HepG2 (cell line): ENCODE data around the gene ANO5.
"Not testable (repeated sequence)": the region's sequence is repeated elsewhere in the genome, so short reads cannot be mapped to it uniquely, and the experiment has no call there.

Experiments
- GATAD2A ChIP-seq: IDR thresholded peaks from 2 replicates; pipeline ENCODE4 v1.6.1; 2016
- KDM1A ChIP-seq: IDR thresholded peaks from 2 replicates; pipeline ENCODE4 v1.6.1; 2016; ENCODE audit warnings: missing compliant biosample characterization
- MAFG ChIP-seq: sonication (generic); formaldehyde crosslinking; IDR thresholded peaks from 2 replicates; pipeline ENCODE4 v1.5.1; 2020; ENCODE audit warnings: mild to moderate bottlenecking, missing genetic modification reagents
- NFYB ChIP-seq: sonication (generic); formaldehyde crosslinking; IDR thresholded peaks from 2 replicates; pipeline ENCODE4 v1.4.0; 2020; ENCODE audit warnings: missing genetic modification reagents
- NPAS2 ChIP-seq: sonication (generic); formaldehyde crosslinking; IDR thresholded peaks from 2 replicates; pipeline ENCODE4 v1.8.0; 2022; ENCODE audit warnings: mild to moderate bottlenecking, missing genetic modification reagents, borderline replicate concordance
- NR2C2 ChIP-seq: sonication (generic); formaldehyde crosslinking; IDR thresholded peaks from 2 replicates; pipeline ENCODE4 v1.4.0; 2020; ENCODE audit warnings: missing genetic modification reagents, mild to moderate bottlenecking, moderate library complexity, borderline replicate concordance
- SMAD9 ChIP-seq: sonication (generic); formaldehyde crosslinking; IDR thresholded peaks from 2 replicates; pipeline ENCODE4 v1.5.1; 2020; ENCODE audit warnings: mild to moderate bottlenecking, missing genetic modification reagents
- ZBTB20 ChIP-seq: sonication (generic); formaldehyde crosslinking; IDR thresholded peaks from 2 replicates; pipeline ENCODE4 v1.8.1; 2023; ENCODE audit warnings: missing genetic modification reagents, low read depth, mild to moderate bottlenecking, borderline replicate concordance
- ZNF460 ChIP-seq: sonication (generic); formaldehyde crosslinking; IDR thresholded peaks from 2 replicates; pipeline ENCODE4 v1.5.1; 2020; ENCODE audit warnings: missing genetic modification reagents, mild to moderate bottlenecking, borderline replicate concordance
- ZNF530 ChIP-seq: sonication (generic); formaldehyde crosslinking; IDR thresholded peaks from 2 replicates; pipeline ENCODE4 v1.5.0; 2020; ENCODE audit warnings: low read depth, mild to moderate bottlenecking, missing genetic modification reagents
- ZNF75D ChIP-seq: sonication (generic); formaldehyde crosslinking; IDR thresholded peaks from 2 replicates; pipeline ENCODE4 v1.8.1; 2023; ENCODE audit warnings: missing genetic modification reagents, mild to moderate bottlenecking, borderline replicate concordance
- TF ChIP-seq, protein P1 (sequence below): IDR thresholded peaks from 2 replicates; pipeline ENCODE4 v1.6.1; 2018; ENCODE audit warnings: missing genetic modification reagents
- TF ChIP-seq, protein P2 (sequence below): sonication (generic); formaldehyde crosslinking; IDR thresholded peaks from one replicate; pipeline ENCODE4 v1.5.1; 2020; ENCODE audit warnings: mild to moderate bottlenecking, missing genetic modification reagents; ENCODE audit errors: not compliant biosample characterization
- TF ChIP-seq, protein P3 (sequence below): sonication (generic); IDR thresholded peaks from 2 replicates; pipeline ENCODE4 v1.6.1; 2016; ENCODE audit warnings: low read depth, borderline replicate concordance

DNA sequence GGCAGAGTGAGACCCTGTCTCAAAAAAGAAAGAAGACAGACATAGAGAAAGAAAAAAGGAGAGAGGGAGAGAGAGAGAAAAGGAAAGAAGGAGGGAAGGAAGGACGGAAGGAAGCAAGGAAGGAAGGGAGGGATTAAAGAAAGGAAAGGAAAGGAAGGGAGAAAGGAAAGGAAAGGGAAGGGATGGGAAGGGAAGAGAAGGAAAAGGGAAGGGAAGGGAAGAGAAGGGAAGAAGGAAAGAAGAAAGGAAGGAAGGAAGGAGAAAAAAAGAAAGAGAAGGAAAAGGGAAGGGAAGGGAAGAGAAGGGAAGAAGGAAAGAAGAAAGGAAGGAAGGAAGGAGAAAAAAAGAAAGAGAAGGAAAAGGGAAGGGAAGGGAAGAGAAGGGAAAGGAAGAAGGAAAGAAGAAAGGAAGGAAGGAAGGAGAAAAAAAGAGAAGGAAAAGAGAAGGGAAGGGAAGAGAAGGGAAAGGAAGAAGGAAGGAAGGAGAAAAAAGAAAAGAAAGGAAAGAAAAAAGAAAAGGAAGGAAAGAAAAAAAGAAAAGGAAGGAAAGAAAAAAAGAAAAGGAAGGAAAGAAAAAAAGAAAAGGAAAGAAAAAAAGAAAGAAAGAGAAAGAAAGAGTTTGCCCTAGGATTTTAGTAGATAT is 76.2 kb downstream of the ANO5 start:
- TF ChIP-seq ZBTB20 (CRISPR knock-in tag); SMAD9 (CRISPR knock-in tag); ZNF530 (CRISPR knock-in tag); KDM1A (CRISPR knock-in tag); NR2C2; GATAD2A (CRISPR knock-in tag); NFYB (CRISPR knock-in tag); ZNF460 (CRISPR knock-in tag); NPAS2 (CRISPR knock-in tag); MAFG (CRISPR knock-in tag); ZNF75D (CRISPR knock-in tag): not testable (repeated sequence)
- TF ChIP-seq, protein P1, sequence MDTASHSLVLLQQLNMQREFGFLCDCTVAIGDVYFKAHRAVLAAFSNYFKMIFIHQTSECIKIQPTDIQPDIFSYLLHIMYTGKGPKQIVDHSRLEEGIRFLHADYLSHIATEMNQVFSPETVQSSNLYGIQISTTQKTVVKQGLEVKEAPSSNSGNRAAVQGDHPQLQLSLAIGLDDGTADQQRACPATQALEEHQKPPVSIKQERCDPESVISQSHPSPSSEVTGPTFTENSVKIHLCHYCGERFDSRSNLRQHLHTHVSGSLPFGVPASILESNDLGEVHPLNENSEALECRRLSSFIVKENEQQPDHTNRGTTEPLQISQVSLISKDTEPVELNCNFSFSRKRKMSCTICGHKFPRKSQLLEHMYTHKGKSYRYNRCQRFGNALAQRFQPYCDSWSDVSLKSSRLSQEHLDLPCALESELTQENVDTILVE (CRISPR knock-in tag), result not testable (repeated sequence)
- TF ChIP-seq, protein P2, sequence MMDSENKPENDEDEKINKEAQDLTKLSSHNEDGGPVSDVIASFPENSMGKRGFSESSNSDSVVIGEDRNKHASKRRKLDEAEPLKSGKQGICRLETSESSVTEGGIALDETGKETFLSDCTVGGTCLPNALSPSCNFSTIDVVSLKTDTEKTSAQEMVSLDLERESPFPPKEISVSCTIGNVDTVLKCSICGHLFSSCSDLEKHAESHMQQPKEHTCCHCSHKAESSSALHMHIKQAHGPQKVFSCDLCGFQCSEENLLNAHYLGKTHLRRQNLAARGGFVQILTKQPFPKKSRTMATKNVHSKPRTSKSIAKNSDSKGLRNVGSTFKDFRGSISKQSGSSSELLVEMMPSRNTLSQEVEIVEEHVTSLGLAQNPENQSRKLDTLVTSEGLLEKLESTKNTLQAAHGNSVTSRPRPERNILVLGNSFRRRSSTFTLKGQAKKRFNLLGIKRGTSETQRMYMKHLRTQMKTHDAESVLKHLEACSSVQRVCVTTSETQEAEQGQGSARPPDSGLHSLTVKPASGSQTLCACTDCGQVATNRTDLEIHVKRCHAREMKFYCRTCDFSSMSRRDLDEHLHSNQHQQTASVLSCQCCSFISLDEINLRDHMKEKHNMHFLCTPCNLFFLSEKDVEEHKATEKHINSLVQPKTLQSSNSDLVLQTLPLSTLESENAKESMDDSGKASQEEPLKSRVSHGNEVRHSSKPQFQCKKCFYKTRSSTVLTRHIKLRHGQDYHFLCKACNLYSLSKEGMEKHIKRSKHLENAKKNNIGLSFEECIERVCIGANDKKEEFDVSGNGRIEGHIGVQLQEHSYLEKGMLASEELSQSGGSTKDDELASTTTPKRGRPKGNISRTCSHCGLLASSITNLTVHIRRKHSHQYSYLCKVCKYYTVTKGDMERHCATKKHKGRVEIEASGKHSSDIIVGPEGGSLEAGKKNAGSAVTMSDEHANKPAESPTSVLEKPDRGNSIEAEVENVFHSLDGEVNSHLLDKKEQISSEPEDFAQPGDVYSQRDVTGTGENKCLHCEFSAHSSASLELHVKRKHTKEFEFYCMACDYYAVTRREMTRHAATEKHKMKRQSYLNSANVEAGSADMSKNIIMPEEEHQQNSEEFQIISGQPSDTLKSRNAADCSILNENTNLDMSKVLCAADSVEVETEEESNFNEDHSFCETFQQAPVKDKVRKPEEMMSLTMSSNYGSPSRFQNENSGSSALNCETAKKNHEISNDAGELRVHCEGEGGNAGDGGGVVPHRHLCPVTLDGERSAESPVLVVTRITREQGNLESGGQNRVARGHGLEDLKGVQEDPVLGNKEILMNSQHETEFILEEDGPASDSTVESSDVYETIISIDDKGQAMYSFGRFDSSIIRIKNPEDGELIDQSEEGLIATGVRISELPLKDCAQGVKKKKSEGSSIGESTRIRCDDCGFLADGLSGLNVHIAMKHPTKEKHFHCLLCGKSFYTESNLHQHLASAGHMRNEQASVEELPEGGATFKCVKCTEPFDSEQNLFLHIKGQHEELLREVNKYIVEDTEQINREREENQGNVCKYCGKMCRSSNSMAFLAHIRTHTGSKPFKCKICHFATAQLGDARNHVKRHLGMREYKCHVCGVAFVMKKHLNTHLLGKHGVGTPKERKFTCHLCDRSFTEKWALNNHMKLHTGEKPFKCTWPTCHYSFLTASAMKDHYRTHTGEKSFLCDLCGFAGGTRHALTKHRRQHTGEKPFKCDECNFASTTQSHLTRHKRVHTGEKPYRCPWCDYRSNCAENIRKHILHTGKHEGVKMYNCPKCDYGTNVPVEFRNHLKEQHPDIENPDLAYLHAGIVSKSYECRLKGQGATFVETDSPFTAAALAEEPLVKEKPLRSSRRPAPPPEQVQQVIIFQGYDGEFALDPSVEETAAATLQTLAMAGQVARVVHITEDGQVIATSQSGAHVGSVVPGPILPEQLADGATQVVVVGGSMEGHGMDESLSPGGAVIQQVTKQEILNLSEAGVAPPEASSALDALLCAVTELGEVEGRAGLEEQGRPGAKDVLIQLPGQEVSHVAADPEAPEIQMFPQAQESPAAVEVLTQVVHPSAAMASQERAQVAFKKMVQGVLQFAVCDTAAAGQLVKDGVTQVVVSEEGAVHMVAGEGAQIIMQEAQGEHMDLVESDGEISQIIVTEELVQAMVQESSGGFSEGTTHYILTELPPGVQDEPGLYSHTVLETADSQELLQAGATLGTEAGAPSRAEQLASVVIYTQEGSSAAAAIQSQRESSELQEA (CRISPR knock-in tag), result not testable (repeated sequence)
- TF ChIP-seq, protein P3, sequence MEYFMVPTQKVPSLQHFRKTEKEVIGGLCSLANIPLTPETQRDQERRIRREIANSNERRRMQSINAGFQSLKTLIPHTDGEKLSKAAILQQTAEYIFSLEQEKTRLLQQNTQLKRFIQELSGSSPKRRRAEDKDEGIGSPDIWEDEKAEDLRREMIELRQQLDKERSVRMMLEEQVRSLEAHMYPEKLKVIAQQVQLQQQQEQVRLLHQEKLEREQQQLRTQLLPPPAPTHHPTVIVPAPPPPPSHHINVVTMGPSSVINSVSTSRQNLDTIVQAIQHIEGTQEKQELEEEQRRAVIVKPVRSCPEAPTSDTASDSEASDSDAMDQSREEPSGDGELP, result not testable (repeated sequence)
